ENCODE measurements around the gene SPEG.

DNA sequence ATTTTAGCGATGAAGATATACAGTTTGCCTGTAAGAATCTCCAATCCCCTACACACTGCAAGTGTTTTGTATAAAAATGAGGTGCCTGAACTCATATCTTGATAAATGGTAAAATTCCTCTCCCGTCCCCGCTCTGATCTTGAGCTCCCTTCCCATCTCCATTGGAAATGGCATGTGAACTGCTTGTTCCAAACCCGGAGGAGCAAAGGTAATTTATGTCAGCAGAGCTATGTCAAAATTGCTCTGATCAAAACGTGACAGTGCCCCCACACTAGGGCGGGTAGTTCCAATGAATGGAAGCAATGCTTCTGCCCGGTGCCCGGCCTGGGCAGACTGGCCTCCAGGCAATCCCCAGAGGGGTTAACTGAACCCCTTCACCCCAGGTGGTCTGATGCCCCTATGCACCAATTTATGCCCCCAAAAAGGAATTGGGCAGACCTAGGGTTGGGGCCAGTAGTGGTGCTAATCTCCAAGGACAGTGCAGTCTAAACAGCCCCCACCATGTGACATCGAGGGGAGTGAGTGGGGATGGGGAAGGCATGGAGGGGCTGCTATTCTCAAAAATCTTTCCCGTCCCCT lies 60.4 kb downstream of the SPEG start:
- TF ChIP-seq, protein P1, sequence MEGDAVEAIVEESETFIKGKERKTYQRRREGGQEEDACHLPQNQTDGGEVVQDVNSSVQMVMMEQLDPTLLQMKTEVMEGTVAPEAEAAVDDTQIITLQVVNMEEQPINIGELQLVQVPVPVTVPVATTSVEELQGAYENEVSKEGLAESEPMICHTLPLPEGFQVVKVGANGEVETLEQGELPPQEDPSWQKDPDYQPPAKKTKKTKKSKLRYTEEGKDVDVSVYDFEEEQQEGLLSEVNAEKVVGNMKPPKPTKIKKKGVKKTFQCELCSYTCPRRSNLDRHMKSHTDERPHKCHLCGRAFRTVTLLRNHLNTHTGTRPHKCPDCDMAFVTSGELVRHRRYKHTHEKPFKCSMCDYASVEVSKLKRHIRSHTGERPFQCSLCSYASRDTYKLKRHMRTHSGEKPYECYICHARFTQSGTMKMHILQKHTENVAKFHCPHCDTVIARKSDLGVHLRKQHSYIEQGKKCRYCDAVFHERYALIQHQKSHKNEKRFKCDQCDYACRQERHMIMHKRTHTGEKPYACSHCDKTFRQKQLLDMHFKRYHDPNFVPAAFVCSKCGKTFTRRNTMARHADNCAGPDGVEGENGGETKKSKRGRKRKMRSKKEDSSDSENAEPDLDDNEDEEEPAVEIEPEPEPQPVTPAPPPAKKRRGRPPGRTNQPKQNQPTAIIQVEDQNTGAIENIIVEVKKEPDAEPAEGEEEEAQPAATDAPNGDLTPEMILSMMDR (IDR thresholded peaks at IDR 0.05; ENCODE audit: insufficient read depth, low read depth, low read length) = no peak
- TF ChIP-seq EZH2 (IDR thresholded peaks at IDR 0.05; ENCODE audit: insufficient read depth, low read length) = no peak
